GM21576 (cell line): Measurements from ENCODE around the gene IWS1.
"Not testable (repeated sequence)": the region's sequence is repeated elsewhere in the genome, so short reads cannot be mapped to it uniquely, and the experiment has no call there.

Source experiments
- ATAC-seq: cut with Tn5 transposase; IDR thresholded peaks from one replicate; pipeline ENCODE4 v1.9.1; 2021; ENCODE audit warnings: mild to moderate bottlenecking, moderate library complexity; ENCODE audit not compliant: unreplicated experiment

The IWS1 gene

GRCh38 chr2:127526132-127527000 lies at the start of gene IWS1:
Gene IWS1, minus strand, starts transcription at chr2:127526489. Its CDS starts 281 bp downstream, at chr2:127526208.
- peak; percentile 81 for ATAC-seq

- no peak for ATAC-seq
Observed at GRCh38 chr2:127575941-127576432, 49.7 kb upstream of the IWS1 start.

- ATAC-seq: no peak
Observed at GRCh38 chr2:127575185-127575765, 49.0 kb upstream of the IWS1 start.

- no peak for ATAC-seq
Observed at GRCh38 chr2:127574656-127575055, 48.4 kb upstream of the IWS1 start.

- ATAC-seq: no peak
Observed at GRCh38 chr2:127573771-127574170, 47.5 kb upstream of the IWS1 start.

- no peak for ATAC-seq
Observed at GRCh38 chr2:127573298-127573697, 47.0 kb upstream of the IWS1 start.

- no peak for ATAC-seq
Observed at GRCh38 chr2:127572841-127573240, 46.6 kb upstream of the IWS1 start.

GRCh38 chr2:127572352-127572751 lies 46.1 kb upstream of the IWS1 start:
- ATAC-seq: not testable (repeated sequence)

- ATAC-seq: no peak
Observed at GRCh38 chr2:127570282-127571250, 44.3 kb upstream of the IWS1 start.

GRCh38 chr2:127569666-127570065 lies 43.4 kb upstream of the IWS1 start:
- ATAC-seq: no peak

- ATAC-seq: no peak
Observed at GRCh38 chr2:127568128-127568527, 41.8 kb upstream of the IWS1 start.

- no peak for ATAC-seq
Observed at GRCh38 chr2:127567351-127567854, 41.1 kb upstream of the IWS1 start.

GRCh38 chr2:127566576-127566975 lies 40.3 kb upstream of the IWS1 start:
- no peak for ATAC-seq

- no peak for ATAC-seq
Observed at GRCh38 chr2:127566139-127566417, 39.8 kb upstream of the IWS1 start.

- no peak for ATAC-seq
Observed at GRCh38 chr2:127565261-127566138, 39.2 kb upstream of the IWS1 start.

GRCh38 chr2:127564429-127565260 lies 38.4 kb upstream of the IWS1 start:
- no peak for ATAC-seq

GRCh38 chr2:127563458-127564428 lies 37.5 kb upstream of the IWS1 start:
- ATAC-seq: peak; percentile 96

GRCh38 chr2:127562936-127563335 lies 36.6 kb upstream of the IWS1 start:
- no peak for ATAC-seq
